GM18507 (cell line): ENCODE data around the gene TMEM184B.
A peak's percentile ranks its signal among the peaks of the same experiment; 100 is the strongest.

ENCODE experiments used
- DNase-seq: peaks from one replicate; pipeline ENCODE4 v3.0.0; 2011; ENCODE audit warnings: low read depth; ENCODE audit not compliant: insufficient read length; ENCODE audit errors: extremely low spot score
- FAIRE-seq: peaks from 2 replicates; lab custom pipeline; 2011; peaks lifted over from hg19 to GRCh38; lab: Jason Lieb, UNC

TMEM184B gene

DNA sequence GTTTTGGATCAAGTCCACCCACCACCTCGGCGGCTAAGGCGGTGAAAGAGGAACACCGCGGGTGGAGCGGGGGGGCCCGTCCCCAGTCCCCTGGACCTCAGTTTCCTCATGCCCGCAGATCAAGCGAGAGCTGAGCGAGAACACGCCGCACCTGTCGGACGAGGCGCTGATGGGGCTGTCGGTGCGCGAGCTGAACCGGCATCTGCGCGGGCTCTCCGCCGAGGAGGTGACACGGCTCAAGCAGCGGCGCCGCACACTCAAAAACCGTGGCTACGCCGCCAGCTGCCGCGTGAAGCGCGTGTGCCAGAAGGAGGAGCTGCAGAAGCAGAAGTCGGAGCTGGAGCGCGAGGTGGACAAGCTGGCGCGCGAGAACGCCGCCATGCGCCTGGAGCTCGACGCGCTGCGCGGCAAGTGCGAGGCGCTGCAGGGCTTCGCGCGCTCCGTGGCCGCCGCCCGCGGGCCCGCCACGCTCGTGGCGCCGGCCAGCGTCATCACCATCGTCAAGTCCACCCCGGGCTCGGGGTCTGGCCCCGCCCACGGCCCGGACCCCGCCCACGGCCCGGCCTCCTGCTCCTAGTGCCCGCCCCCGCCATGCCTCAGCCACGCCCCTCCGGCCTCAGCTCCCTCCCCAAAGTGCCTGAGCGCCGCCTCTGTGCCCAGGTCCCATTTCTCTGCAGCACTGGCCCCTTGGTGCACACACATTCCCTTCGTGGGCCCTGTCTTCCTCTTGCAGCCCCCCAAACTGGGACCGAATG is 58.3 kb downstream of the TMEM184B start:
- FAIRE-seq (peak; percentile 80), DNase-seq (peak; percentile 71)

DNA sequence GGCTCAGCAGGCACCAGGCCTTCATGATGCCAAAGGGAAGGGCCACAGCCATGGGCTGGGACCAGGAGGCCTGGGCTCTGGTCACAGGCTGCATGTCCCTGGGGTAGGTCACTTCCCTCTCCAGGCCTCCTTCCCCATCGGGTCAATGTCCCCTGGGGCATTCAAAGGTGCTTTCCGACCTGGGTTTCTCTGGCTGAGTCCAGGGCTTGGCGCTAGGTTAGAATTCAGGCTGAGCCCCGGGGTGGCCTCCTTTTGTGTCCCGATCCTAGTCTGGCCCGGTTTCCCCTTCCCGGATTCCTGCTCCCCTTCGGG is 58.9 kb downstream of the TMEM184B start:
- peak; percentile 63 for FAIRE-seq

DNA sequence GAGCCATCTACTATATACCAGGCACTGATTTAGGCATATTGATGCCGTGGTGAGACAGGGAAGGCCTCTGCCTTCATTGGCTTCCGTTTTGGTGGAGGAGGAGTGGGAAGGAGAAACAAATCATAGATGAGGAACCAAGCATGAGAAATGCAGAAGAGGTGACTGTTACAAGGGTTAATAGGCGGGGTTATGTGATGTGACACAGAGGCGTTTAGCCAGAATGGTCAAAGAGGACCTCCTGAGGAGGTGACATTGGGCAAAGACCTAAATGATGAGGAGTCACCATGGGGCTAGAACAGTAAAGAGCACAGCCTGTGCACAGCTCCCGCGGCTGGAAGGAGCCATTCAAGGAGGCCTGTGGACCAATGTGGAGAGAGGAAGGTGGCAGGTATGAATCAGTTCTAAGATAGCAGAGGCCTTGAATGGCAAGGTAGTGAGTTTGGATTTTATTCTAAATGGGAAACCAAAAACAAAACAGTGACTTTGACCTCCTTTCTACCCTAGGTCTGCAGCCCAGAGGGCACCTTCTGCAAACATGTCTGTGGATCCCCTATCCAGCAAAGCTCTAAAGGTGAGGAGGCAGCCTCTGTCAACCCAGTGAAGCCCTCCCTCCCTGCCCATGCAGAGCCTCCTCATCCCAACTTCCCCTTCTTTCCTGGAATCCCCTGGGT is 59.4 kb downstream of the TMEM184B start:
- DNase-seq (no peak), FAIRE-seq (peak; percentile 63)

More for the DNA sequence above, 58.9 kb downstream of the TMEM184B start:
- no peak for DNase-seq

DNA sequence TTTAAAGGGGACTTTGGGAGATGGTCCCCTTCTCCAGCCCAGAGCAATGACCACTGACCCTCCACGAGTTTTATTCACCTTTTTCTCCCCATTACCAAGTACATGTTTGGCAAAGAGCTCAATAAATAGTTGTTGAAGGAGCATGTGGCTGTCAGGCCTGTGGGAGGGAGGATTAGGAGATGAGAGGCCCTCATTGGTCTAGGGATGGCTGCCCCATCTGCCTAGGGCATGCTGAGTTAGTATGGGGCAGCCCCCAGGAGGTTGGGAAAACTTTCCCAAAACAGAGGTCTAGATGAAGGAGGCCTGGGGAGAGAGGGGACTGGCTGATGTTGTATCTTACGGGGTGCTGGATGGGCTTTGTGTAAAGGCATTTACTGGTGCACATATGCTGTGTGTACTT is 60.4 kb downstream of the TMEM184B start:
- no peak for DNase-seq
- FAIRE-seq = no peak

DNA sequence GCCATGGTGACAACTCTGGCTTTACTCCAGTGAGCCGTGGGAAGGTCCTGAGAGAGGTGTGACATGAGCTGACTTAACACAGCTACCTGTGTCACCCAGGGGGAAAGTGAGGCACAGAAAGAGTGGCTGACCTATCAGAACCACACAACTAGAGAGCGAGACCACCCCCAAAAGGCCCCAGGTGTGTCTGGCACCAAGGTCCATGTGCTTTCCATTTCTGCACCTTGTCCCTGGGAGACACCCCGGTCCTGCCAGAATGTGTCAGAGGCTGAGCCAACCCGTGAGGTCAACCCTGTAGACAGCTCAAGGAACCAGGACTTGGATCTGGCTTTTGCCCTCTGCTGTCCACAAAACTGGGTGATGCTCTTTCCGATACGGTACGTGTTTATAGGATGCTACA is 61.3 kb downstream of the TMEM184B start:
- DNase-seq (no peak), FAIRE-seq (no peak)

DNA sequence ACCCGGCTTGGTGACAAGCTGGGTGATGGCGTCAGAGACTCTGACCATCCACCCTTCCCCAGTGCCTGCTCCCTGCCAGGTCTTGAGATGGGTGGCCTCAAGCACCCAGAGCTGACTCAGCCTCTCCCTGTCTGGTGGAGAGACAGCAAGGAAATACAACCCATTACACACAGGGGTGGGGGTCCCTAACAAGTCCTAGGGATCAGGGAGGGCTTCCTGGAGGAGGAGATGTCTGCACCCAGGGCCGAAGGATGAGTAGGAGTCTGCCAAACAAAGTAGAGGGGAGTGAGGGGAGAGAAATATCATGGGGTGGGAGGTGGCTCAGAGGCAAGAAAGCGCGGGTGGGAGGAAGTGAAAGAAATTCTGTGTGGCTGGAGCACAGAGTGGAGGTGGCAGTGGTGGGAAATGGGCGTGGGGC is 64.2 kb downstream of the TMEM184B start:
- FAIRE-seq (no peak), DNase-seq (no peak)

DNA sequence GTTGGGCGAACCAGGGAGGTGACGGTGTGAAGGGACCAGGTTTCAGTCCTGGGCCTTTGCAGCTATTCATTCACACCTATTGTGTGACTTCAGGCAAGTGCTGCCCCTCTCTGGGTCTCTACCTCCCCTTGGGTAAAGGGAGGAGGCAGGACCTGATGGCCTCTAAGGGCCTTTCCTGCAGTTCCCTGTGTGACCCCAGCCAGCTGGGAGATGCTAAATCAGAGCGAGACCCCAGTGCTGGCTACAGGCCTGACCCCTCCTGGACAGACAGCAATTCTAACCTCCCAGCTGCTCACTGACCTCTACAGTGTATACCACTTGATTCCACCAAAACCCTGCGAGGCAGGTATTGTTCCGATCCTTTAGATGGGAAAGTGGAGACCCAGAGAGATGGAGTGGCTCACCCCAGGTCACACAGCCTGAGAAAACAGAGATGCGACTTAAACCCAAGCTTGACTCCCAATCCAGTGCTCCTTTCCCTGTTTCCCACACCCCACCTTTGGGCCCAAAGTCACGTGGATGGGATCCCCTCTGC is 64.8 kb downstream of the TMEM184B start:
- no peak for DNase-seq
- FAIRE-seq = no peak

DNA sequence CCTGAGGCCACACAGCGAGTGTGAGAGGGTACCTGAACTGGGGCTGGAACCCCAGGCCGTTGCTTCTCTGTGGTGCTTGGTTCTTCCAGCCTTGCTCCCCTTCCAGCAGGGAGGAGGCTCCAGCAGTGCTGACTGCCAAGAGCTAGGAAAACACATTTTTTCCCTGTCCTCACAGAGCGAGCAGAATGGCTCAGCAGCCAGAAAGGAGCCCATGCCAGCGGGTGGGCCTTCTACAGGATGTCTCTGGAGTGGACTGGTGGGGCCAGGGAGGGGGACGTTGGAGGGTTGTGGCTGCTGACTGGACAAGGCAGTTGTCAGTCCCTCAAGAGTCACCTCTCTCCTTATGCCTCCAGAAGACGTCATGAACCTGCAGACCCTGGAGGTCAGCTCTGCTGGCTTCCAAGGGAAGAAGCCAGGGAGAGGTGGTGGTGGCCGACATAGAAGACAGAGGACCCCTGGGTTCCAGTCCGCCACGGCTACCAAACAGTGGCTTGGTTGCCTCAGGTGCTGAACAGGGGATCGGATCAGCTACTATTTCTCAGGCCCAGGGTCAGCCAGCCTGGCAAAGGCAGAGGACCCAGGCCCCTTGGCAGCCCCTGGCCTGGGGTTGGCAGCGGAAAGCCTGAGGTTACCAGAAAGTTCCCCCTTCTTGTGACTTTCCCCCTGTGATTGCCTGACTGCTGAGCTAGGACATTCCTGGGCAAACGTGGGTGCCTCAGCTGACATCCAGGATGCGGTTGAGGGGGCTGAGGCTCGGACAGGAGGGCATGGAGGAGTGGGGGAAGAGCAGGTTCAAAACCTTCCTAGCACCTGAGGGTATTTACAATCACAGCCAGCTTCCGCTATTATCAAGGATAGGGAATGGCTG is 67.3 kb downstream of the TMEM184B start:
- FAIRE-seq (no peak), DNase-seq (no peak)

DNA sequence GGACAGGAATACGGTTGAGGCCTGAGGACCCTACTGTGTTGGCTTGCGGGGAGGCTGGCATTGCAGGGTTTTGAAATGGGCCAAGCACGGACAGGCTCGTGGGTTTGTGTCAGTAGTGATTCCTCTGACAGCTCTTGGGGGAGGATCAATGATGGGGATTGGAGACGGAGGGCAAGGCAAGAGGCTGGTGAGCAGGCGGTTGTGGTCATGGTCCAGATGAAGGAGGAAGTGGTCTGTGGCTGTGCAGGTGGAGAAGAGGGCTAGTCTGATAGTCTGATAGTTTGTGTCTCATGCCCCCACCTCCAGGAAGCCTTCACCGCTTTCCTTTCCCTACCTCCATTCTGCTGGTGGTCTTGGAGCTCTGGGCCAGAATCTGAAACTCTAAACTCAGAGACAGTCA is 68.0 kb downstream of the TMEM184B start:
- FAIRE-seq = peak; percentile 95
- no peak for DNase-seq

DNA sequence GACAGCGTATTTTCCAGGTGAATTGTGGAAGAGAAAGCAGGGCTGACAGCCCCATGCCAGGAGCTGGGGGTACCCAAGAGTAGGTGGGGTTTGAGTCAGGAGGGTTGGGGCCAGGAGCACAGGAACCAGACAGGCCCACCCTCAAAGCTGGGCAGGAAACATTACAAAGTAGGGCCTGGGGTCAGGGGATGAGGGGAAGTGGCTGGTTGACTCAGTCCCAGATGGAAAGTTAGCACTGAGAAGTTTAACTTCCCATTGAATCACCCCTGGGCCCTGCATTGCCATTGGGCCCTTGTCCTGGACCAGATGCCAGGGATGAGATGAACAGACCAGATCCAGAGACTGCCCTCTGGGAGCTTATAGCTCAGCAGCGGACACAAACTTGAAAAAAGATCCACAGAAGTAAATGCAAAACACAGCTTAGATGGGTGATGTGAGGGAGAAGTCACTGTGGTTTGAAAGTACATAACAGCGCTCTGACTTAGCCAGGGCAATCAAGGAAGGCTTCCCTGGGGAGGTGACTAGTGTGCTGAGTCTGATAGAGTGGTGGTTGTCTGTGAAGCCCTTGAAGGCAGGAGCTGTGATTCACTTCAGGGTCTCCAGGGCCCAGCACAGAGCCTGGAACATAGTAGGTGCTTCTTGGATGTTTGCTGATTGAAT is 68.8 kb downstream of the TMEM184B start:
- FAIRE-seq (peak; percentile 68), DNase-seq (no peak)

DNA sequence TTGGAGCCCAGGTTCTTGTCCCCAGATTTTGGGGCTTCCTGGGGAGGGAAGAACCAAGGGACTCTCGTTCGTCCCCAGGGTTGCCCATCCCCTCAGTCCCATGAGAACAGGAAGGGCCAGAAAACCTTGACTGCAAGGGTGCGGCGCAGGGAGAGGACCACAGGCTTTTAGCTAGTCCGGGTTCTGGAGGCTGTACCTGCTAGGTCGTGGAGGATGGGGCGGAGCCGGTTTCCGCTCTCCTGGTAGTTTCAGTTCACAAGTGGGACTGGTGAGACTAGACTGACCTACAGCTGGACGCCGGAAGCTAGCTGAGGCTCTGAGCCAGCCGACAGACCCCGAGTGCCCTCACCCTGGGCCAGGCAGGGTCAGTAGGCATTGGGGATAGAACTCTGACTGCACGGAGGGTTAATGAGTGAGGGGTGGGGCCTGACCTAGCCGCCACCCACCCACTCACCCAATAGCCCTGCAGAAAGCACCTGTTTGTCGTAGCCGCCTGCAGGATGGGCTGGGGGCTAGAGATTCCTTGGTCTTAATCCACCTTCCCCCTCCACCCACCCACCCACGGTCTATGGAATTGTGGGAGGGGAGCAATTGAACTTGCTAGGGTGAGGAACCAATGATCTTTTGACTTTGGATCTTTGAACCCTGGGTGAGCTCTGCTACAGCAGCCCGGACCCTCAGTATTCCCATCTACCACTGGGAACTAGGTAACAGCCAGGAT is 69.6 kb downstream of the TMEM184B start:
- DNase-seq (no peak), FAIRE-seq (peak; percentile 91)

DNA sequence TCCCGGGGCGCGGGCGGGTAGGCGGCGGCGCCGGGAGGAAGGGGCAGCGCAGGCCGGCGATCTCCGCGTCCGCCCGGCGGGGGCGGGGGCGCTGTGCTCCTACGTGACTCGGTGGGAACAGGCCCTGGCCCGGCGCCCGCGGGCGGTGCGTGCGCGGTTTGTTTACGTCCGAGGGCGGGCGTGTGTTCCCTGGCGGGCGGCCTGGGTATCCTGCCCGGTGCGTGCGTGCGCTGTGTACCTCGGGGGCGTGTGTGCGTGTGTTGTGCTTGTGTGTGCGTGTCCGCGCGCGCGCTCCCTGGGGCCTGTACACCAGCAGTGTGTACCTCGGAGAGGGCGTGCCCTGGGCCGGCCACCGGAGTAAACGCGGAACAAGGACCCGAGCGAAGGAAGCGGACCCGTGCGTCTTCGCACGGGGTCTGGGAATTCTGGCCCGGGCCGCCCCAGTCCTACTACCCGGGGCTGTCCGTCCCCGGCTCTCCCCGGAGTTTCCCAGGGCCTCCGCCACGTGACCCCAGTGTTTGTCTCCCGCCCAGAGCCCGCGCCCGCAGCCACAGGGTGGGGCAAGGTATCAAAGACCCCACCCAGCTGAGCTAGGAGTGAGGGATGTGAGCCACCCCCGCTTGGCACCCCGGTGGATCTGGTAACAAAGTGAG is 70.2 kb downstream of the TMEM184B start:
- DNase-seq (no peak), FAIRE-seq (peak; percentile 44)

DNA sequence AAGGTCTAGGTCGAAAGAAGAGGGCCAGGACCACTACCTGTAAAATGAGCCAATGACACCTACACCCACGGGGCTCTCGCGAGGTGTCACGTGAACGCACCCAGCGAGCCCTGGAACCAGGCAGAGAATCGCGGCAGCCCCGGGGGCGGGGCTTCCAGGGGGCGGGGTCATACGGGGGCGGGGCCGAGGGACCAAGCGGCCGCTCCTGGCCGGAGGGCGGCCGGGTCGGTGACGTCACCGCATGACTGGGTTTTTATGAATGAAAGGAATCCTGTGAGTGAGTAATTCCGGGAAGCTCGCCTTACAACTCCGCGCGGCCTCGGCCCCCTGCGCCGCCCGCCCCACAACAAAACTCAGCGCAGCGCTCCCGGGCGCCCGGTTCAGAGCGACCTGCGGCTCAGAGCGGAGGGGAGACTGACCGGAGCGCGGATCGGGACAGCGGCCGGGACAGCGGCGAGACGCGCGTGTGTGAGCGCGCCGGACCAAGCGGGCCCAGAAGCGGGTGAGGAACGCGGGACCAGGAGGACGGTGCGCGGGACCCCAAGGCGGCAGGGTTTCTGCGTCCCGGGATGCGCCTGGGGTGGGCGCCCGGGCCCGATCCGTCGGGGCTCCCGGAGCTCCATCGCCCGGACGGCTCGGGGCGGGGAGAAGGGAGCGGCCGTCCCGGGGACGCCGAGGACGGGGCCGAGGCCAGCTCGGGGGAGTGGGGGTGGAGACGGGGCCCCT is 70.9 kb downstream of the TMEM184B start, which contains the start of gene MAFF:
TSS of gene MAFF (plus strand) at position 284 of the 726 bp plus-strand sequence. CDS start 11,860 bp downstream, outside the sequence.
- FAIRE-seq = peak; percentile 96
- DNase-seq = peak; percentile 86

DNA sequence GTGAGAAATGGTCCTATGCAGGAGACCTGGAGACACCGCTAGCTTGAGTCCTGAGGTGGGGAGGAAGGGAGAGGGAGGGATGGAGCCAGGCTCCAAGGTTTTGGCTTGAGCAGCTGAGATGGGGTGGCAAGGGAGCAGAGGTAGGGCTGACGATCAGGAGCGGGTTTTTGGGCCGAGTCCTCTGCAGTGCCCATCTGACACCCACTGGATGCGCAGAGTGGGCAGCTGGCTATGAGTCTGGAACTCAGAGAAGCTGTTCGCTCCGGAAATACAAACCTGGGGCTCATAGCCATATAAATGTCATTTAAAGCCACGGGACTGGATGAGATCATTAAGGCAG is 71.5 kb downstream of the TMEM184B start:
- DNase-seq = no peak
- no peak for FAIRE-seq

DNA sequence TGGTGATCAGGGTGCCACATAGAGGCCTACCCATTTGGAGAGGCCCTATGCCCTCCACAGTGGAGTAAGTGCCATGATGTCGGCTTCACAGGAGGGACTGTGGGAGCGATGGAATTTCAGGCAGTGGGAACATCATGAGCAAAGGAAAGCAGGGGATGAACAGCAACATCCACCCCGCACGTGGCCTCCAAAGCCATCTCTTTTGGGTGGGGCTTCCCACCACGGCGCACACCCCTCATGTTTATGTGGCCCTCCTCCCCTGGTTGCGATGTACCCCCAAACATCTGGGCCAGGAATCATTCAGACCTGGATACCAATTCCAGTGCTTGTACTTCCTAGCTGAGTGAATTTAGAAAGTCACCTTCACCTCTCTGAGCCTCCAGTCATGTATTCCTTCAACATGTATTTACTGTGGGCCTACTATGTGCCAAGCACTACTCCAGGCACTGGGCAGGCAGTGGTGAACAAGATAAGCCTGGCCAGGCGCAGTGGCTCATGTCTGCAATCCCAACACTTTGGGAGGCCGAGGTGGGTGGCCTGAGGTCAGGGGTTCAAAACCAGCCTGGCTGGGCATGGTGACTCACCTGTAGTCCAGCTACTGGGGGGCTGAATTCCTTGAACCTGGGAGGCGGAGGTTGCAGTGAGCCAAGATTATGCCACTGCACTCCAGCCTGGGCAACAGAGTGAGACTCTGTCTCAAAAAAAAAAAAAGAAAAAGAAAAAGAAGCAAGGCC is 72.8 kb downstream of the TMEM184B start:
- DNase-seq (no peak), FAIRE-seq (no peak)

DNA sequence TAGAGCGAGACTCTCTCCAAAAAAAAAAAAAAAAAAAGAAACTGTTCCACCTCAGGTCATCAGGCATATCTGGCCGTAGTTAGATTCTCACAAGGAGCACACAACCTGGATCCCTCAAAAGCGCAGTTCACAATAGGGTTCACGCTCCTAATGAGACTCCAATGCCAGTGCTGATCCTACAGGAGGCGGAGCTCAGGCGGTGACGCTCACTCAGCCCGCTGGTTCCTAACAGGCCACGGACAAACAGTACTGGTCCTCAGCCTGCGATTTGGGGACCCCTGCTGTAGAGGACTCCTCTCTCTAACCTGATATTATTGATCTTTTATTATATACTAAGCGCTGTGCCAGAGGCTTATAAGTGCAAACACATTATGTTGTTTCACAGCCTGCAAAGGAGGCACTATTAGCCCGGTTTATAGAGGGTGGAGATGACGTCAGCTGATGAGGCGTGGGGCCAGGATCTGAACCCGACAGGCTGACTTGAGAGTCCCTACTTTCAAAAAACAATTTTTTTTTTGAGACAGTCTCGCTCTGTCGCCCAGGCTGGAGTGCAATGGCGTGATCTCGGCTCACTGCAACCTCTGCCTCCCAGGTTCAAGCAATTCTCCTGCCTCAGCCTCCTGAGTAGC is 75.9 kb downstream of the TMEM184B start:
- FAIRE-seq = no peak

DNA sequence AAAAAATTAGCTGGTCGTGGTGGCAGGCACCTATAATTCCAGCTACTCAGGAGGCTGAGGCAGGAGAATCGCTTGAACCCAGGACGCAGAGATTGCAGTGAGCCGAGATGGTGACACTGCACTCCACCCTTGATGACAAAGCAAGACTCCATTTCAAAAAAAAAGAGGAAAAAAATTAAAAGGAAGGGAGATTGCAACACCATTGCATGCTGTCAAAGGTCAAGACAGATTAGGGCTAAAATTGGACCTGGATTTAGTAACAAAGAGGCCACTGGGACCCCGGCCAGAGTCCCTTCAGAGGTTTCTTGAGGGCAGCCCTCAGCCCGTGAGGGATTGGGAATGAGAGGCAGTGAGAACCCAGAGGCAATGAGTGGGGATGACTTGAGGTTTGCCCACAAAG is 79.2 kb downstream of the TMEM184B start:
- DNase-seq (no peak), FAIRE-seq (no peak)

More for the DNA sequence above, 75.9 kb downstream of the TMEM184B start:
- no peak for DNase-seq
